H9 (cell line): ENCODE data around the gene ALDH9A1. TPM values are rescaled to one million over a fixed set of nuclear protein-coding genes. Genes with fewer than 3 reads are reported as not detected.

ENCODE experiments used
- DNase-seq: peaks from one replicate; pipeline ENCODE4 v3.0.0-alpha.2; 2017
- H2AFZ ChIP-seq: one replicate; pipeline ENCODE4 v1.6.1; 2013; ENCODE audit warnings: mild to moderate bottlenecking, low read length, control low read depth, moderate library complexity
- H2AK5ac ChIP-seq: 2 replicates; pipeline ENCODE4 v1.6.1; 2013; ENCODE audit warnings: low read length, control low read depth, mixed read lengths; ENCODE audit not compliant: insufficient read length
- H2BK120ac ChIP-seq: one replicate; pipeline ENCODE4 v1.6.1; 2013; ENCODE audit warnings: low read depth, mild to moderate bottlenecking, low read length, control low read depth, inconsistent platforms; ENCODE audit not compliant: poor library complexity, severe bottlenecking
- H2BK12ac ChIP-seq: 2 replicates; pipeline ENCODE4 v1.6.1; 2013; ENCODE audit warnings: low read length, control low read depth, mixed read lengths, low read depth; ENCODE audit not compliant: insufficient read length
- H2BK15ac ChIP-seq: 2 replicates; pipeline ENCODE4 v1.6.1; 2013; ENCODE audit warnings: low read depth, low read length, control low read depth
- H2BK20ac ChIP-seq: one replicate; pipeline ENCODE4 v1.6.1; 2013; ENCODE audit warnings: low read depth, mild to moderate bottlenecking, low read length, control low read depth, inconsistent platforms; ENCODE audit not compliant: poor library complexity, severe bottlenecking
- H2BK5ac ChIP-seq: 2 replicates; pipeline ENCODE4 v1.6.1; 2013; ENCODE audit warnings: low read length, control low read depth, mixed read lengths; ENCODE audit not compliant: insufficient read length
- H3K14ac ChIP-seq: 2 replicates; pipeline ENCODE4 v1.6.1; 2013; ENCODE audit warnings: low read length, control low read depth; ENCODE audit not compliant: insufficient read depth
- H3K18ac ChIP-seq: 2 replicates; pipeline ENCODE4 v1.6.1; 2013; ENCODE audit warnings: low read depth, mild to moderate bottlenecking, mixed read lengths, low read length, control low read depth; ENCODE audit not compliant: insufficient read length
- H3K23ac ChIP-seq: 2 replicates; pipeline ENCODE4 v1.6.1; 2013; ENCODE audit warnings: low read length, control low read depth, mixed read lengths, low read depth; ENCODE audit not compliant: insufficient read length
- H3K23me2 ChIP-seq: 2 replicates; pipeline ENCODE4 v1.6.1; 2013; ENCODE audit warnings: low read depth, mild to moderate bottlenecking, mixed read lengths, low read length, control low read depth; ENCODE audit not compliant: insufficient read length, poor library complexity, severe bottlenecking
- H3K27ac ChIP-seq: 2 replicates; pipeline ENCODE4 v1.5.1; 2013; ENCODE audit warnings: low read length, control low read depth, mixed read lengths, low read depth; ENCODE audit not compliant: insufficient read length
- H3K27me3 ChIP-seq: 2 replicates; pipeline ENCODE4 v1.6.1; 2013; ENCODE audit warnings: low read length, control low read depth, inconsistent platforms; ENCODE audit not compliant: insufficient read depth
- H3K4ac ChIP-seq: 2 replicates; pipeline ENCODE4 v1.6.1; 2013; ENCODE audit warnings: low read depth, mild to moderate bottlenecking, control low read depth, inconsistent platforms, low read length, moderate library complexity
- H3K4me1 ChIP-seq: 2 replicates; pipeline ENCODE4 v1.6.1; 2013; ENCODE audit warnings: low read length, control low read depth, inconsistent platforms; ENCODE audit not compliant: insufficient read depth
- H3K4me2 ChIP-seq: 2 replicates; pipeline ENCODE4 v1.6.1; 2013; ENCODE audit warnings: low read length, control low read depth, mixed read lengths; ENCODE audit not compliant: insufficient read length, insufficient read depth
- H3K56ac ChIP-seq: 2 replicates; pipeline ENCODE4 v1.6.1; 2013; ENCODE audit warnings: low read depth, mild to moderate bottlenecking, mixed read lengths, low read length, control low read depth; ENCODE audit not compliant: insufficient read length
- H3K79me1 ChIP-seq: 2 replicates; pipeline ENCODE4 v1.6.1; 2013; ENCODE audit warnings: low read depth, mild to moderate bottlenecking, moderate library complexity, low read length, control low read depth, inconsistent platforms; ENCODE audit not compliant: insufficient read depth, poor library complexity, severe bottlenecking
- H3K79me2 ChIP-seq: 2 replicates; pipeline ENCODE4 v1.6.1; 2013; ENCODE audit warnings: low read length, control low read depth, inconsistent platforms; ENCODE audit not compliant: insufficient read depth
- H3K9ac ChIP-seq: 2 replicates; pipeline ENCODE4 v1.6.1; 2013; ENCODE audit warnings: low read length, control low read depth, mixed read lengths; ENCODE audit not compliant: insufficient read length; ENCODE audit errors: extremely low read depth
- H3K9me3 ChIP-seq: one replicate; pipeline ENCODE4 v1.6.1; 2013; ENCODE audit warnings: low read depth, low read length, inconsistent platforms; ENCODE audit not compliant: control insufficient read depth
- H3T11ph ChIP-seq: one replicate; pipeline ENCODE4 v1.6.1; 2013; ENCODE audit warnings: mild to moderate bottlenecking, low read length, control low read depth, inconsistent platforms
- H4K20me1 ChIP-seq: one replicate; pipeline ENCODE4 v1.6.1; 2013; ENCODE audit not compliant: control insufficient read depth, insufficient read length, insufficient read depth
- H4K5ac ChIP-seq: 2 replicates; pipeline ENCODE4 v1.6.1; 2013; ENCODE audit warnings: low read depth, mild to moderate bottlenecking, mixed read lengths, low read length, control low read depth; ENCODE audit not compliant: insufficient read length
- H4K8ac ChIP-seq: replicated peaks from 2 replicates; pipeline ENCODE4 v1.6.1; 2013; ENCODE audit warnings: low read length, control low read depth, mixed read lengths, low read depth; ENCODE audit not compliant: insufficient read length
- H4K91ac ChIP-seq: 2 replicates; pipeline ENCODE4 v1.6.1; 2013; ENCODE audit warnings: low read depth, mild to moderate bottlenecking, moderate library complexity, mixed read lengths, low read length, control low read depth; ENCODE audit not compliant: insufficient read length
- H3K27ac Mint-ChIP-seq, 3 experiments: 2 replicates in 2 of 3; 3 replicates in 1 of 3; pipeline ENCODE4 v1.8.0; 2020 to 2021; ENCODE audit warnings: mixed read lengths in 3 of 3, mild to moderate bottlenecking in 1 of 3, moderate library complexity in 1 of 3
- H3K27me3 Mint-ChIP-seq: 2 replicates; pipeline ENCODE4 v1.8.0; 2021; ENCODE audit warnings: low read depth, mild to moderate bottlenecking, moderate library complexity, mixed read lengths
- H3K36me3 Mint-ChIP-seq, 3 experiments: 2 replicates in 2 of 3; 3 replicates in 1 of 3; pipeline ENCODE4 v1.8.0; 2020 to 2021; ENCODE audit warnings: low read depth in 3 of 3, mixed read lengths in 3 of 3; ENCODE audit not compliant: insufficient read depth in 1 of 3
- H3K4me1 Mint-ChIP-seq, 2 experiments: 2 replicates each; pipeline ENCODE4 v1.8.0; 2020; ENCODE audit warnings: mixed read lengths in 2 of 2
- H3K4me3 Mint-ChIP-seq, 2 experiments: 2 replicates in 1 of 2; 3 replicates in 1 of 2; pipeline ENCODE4 v1.8.0; 2020 to 2021; ENCODE audit warnings: mild to moderate bottlenecking in 2 of 2, mixed read lengths in 2 of 2, moderate library complexity in 1 of 2
- H3K9me3 Mint-ChIP-seq, 2 experiments: 2 replicates in 1 of 2; 3 replicates in 1 of 2; pipeline ENCODE4 v1.8.0; 2020; ENCODE audit warnings: mild to moderate bottlenecking in 2 of 2, mixed read lengths in 2 of 2, moderate library complexity in 1 of 2
- WGBS: extraction: QIAGEN DNeasy Blood & Tissue Kit; methylation state at CpG from one replicate; pipeline ENCODE4 v1.1.7; 2013; ENCODE audit warnings: missing lambda C conversion rate, low lambda C conversion rate, mixed read lengths; ENCODE audit not compliant: insufficient read length; ENCODE audit errors: extremely low coverage; 5-methylcytosine and 5-hydroxymethylcytosine counted together
- total RNA-seq: library from RNA; stranded (reverse); gene quantifications from 2 replicates; pipeline ENCODE4 v1.2.1, GENCODE V29; 2021
- TF ChIP-seq, protein P1 (sequence below): fragments of 200-600 bp; sonication (generic); conservative IDR thresholded peaks from 3 replicates; pipeline ENCODE4 v1.8.0; 2021; ENCODE audit warnings: antibody characterized with exemption, mild to moderate bottlenecking

Gene ALDH9A1
- total RNA-seq, 1 experiment from 2014 or later: 55.0 TPM

DNA sequence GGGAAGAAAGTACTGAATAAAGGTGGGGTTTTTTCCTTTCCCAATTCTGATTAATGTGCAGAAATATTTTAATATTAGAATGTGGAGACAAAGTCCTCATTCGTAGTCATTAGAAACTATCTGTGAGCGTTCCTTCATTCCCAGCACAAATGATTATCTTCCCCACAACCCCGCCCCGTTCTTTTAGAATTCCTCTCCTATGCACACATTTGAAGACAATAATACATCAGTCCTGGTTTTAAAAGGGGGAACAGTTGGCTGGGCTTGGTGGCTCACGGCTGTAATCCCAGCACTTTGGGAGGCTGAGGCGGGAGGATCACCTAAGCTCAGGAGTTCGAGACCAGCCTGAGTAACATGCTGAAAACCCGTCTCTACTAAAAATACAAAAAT lies 876 bp downstream of the ALDH9A1 start:
- Mint-ChIP-seq H3K9me3 (peaks cover 4% of the 10 kb centered on the region in 2 experiments; a peak in 3 of 5 replicates), H3K27ac (peak overlapping the region in 2 of 3 experiments; percentile 48 to 99; a peak in 2 of 7 replicates), H3K4me3 (peak overlapping the region; percentile 97 to 99), H3K36me3 (peaks cover 17 to 18% (median 18%) of the 10 kb centered on the region in 3 experiments; a peak in 6 of 7 replicates), H3K4me1 (peaks cover 10 to 14% of the 10 kb centered on the region in 2 experiments), H3K27me3 (no peaks in the 10 kb centered on the region; the same call in none of the 2 replicates)
- Histone ChIP-seq H3K27ac (no peak overlapping the region), H3K79me2 (peaks cover 5% of the 10 kb centered on the region; the same call in 1 of the 2 replicates), H3K4ac (no peak overlapping the region), H4K8ac (no peak overlapping the region), H3K27me3 (no peaks in the 10 kb centered on the region), H4K91ac (no peak overlapping the region), H4K5ac (no peak overlapping the region), H3K9me3 (no peaks in the 10 kb centered on the region), H2AFZ (no peak overlapping the region), H3K14ac (no peak overlapping the region), H3T11ph (no peak overlapping the region), H4K20me1 (no peaks in the 10 kb centered on the region), H3K4me1 (no peaks in the 10 kb centered on the region), H3K4me2 (peak overlapping the region; percentile 93), H2BK120ac (no peak overlapping the region), H2AK5ac (no peak overlapping the region), H2BK15ac (no peak overlapping the region), H3K23ac (no peak overlapping the region), H2BK5ac (no peak overlapping the region), H3K56ac (no peak overlapping the region), H3K23me2 (no peaks in the 10 kb centered on the region), H3K79me1 (no peaks in the 10 kb centered on the region), H2BK20ac (no peak overlapping the region), H3K9ac (peak overlapping the region; percentile 74), H2BK12ac (no peak overlapping the region), H3K18ac (no peak overlapping the region)
- WGBS: no CpG with 5 or more reads among the region's 8 CpGs
- TF ChIP-seq, protein P1, sequence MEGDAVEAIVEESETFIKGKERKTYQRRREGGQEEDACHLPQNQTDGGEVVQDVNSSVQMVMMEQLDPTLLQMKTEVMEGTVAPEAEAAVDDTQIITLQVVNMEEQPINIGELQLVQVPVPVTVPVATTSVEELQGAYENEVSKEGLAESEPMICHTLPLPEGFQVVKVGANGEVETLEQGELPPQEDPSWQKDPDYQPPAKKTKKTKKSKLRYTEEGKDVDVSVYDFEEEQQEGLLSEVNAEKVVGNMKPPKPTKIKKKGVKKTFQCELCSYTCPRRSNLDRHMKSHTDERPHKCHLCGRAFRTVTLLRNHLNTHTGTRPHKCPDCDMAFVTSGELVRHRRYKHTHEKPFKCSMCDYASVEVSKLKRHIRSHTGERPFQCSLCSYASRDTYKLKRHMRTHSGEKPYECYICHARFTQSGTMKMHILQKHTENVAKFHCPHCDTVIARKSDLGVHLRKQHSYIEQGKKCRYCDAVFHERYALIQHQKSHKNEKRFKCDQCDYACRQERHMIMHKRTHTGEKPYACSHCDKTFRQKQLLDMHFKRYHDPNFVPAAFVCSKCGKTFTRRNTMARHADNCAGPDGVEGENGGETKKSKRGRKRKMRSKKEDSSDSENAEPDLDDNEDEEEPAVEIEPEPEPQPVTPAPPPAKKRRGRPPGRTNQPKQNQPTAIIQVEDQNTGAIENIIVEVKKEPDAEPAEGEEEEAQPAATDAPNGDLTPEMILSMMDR: no peak
- no peak for DNase-seq
